ENCODE measurements around the gene KATNB1. TPM values are rescaled to one million over a fixed set of nuclear protein-coding genes. Genes with fewer than 3 reads are reported as not detected.

Gene KATNB1
- total RNA-seq, 3 donors from 2014 or later (not counting 1 experiment from before 2014, with no cell fraction given), result 23.6 to 34.3 (median 29.7) TPM

- Histone ChIP-seq H3K4me1 (ENCODE audit: control insufficient read depth, insufficient read depth, low read length) (peaks cover 38% of the 10 kb centered on the region), H3K36me3 (ENCODE audit: control insufficient read depth, insufficient read depth, low read length) (no peaks in the 10 kb centered on the region), H3K27ac (ENCODE audit: low read length) (no peak overlapping the region), H3K9me3 (ENCODE audit: control insufficient read depth, insufficient read depth, low read length) (no peaks in the 10 kb centered on the region), H3K4me3 (ENCODE audit: low read length) (no peak overlapping the region), H3K27me3 (ENCODE audit: control insufficient read depth, insufficient read depth, low read length) (no peaks in the 10 kb centered on the region)
- H3K27ac Mint-ChIP-seq, result peak overlapping the region in 1 of 2 donors; percentile 84
- TF ChIP-seq CTCF (IDR thresholded peaks at IDR 0.05), result no peak
- H3K4me1 Mint-ChIP-seq, result peaks cover 20 to 26% of the 10 kb centered on the region in 2 donors
- H3K27me3 Mint-ChIP-seq (ENCODE audit: low read depth in 2 of 2), result no peaks in the 10 kb centered on the region
- no peaks in the 10 kb centered on the region for H3K36me3 Mint-ChIP-seq
- no peaks in the 10 kb centered on the region for H3K9me3 Mint-ChIP-seq
- intact Hi-C loops (cut with micrococcal nuclease), result no loop called here
- H3K4me3 Mint-ChIP-seq, result no peak overlapping the region
- ATAC-seq, result no peak
- 65% methylated on average over 4 of the region's 4 CpGs for WGBS (ENCODE audit: insufficient coverage)
- DNase-seq, result no peak
Measured at GRCh38 chr16:57690782-57691471, 44.6 kb upstream of the KATNB1 start.

GRCh38 chr16:57692636-57693035, 42.9 kb upstream of the KATNB1 start:
- no peak for TF ChIP-seq CTCF (IDR thresholded peaks at IDR 0.05)
- peaks cover 20 to 26% of the 10 kb centered on the region in 2 donors for H3K4me1 Mint-ChIP-seq
- Histone ChIP-seq H3K27me3 (ENCODE audit: control insufficient read depth, insufficient read depth, low read length) (no peaks in the 10 kb centered on the region), H3K4me3 (ENCODE audit: low read length) (no peak overlapping the region), H3K9me3 (ENCODE audit: control insufficient read depth, insufficient read depth, low read length) (no peaks in the 10 kb centered on the region), H3K36me3 (ENCODE audit: control insufficient read depth, insufficient read depth, low read length) (no peaks in the 10 kb centered on the region), H3K4me1 (ENCODE audit: control insufficient read depth, insufficient read depth, low read length) (peaks cover 38% of the 10 kb centered on the region), H3K27ac (ENCODE audit: low read length) (no peak overlapping the region)
- no peak for DNase-seq
- H3K9me3 Mint-ChIP-seq, result no peaks in the 10 kb centered on the region
- no peaks in the 10 kb centered on the region for H3K36me3 Mint-ChIP-seq
- H3K27ac Mint-ChIP-seq, result no peak overlapping the region
- intact Hi-C loops (cut with micrococcal nuclease), result no loop called here
- WGBS (ENCODE audit: insufficient coverage), result 68% methylated on average over 2 of the region's 2 CpGs
- H3K27me3 Mint-ChIP-seq (ENCODE audit: low read depth in 2 of 2), result no peaks in the 10 kb centered on the region
- no peak for ATAC-seq
- H3K4me3 Mint-ChIP-seq, result no peak overlapping the region

GRCh38 chr16:57693550-57693949, 42.0 kb upstream of the KATNB1 start:
- Mint-ChIP-seq H3K36me3 (no peaks in the 10 kb centered on the region), H3K4me1 (peaks cover 20 to 21% of the 10 kb centered on the region in 2 donors), H3K27ac (no peak overlapping the region), H3K9me3 (no peaks in the 10 kb centered on the region), H3K27me3 (ENCODE audit: low read depth in 2 of 2) (no peaks in the 10 kb centered on the region), H3K4me3 (no peak overlapping the region)
- Histone ChIP-seq H3K4me1 (ENCODE audit: control insufficient read depth, insufficient read depth, low read length) (peaks cover 38% of the 10 kb centered on the region), H3K9me3 (ENCODE audit: control insufficient read depth, insufficient read depth, low read length) (no peaks in the 10 kb centered on the region), H3K4me3 (ENCODE audit: low read length) (no peak overlapping the region), H3K27ac (ENCODE audit: low read length) (no peak overlapping the region), H3K27me3 (ENCODE audit: control insufficient read depth, insufficient read depth, low read length) (no peaks in the 10 kb centered on the region), H3K36me3 (ENCODE audit: control insufficient read depth, insufficient read depth, low read length) (no peaks in the 10 kb centered on the region)
- ATAC-seq (no peak), DNase-seq (no peak)
- WGBS (ENCODE audit: insufficient coverage), result 91% methylated on average over 2 of the region's 4 CpGs
- intact Hi-C loops (cut with micrococcal nuclease), result no loop called here
- TF ChIP-seq CTCF (IDR thresholded peaks at IDR 0.05), result no peak

- H3K4me3 ChIP-seq (ENCODE audit: low read length), result no peak overlapping the region
- H3K9me3 ChIP-seq (ENCODE audit: control insufficient read depth, insufficient read depth, low read length), result no peaks in the 10 kb centered on the region
- no peak overlapping the region for H3K4me3 Mint-ChIP-seq
- H3K27me3 Mint-ChIP-seq (ENCODE audit: low read depth in 2 of 2), result no peaks in the 10 kb centered on the region
- peak overlapping the region in 1 of 2 donors; percentile 77 for H3K27ac Mint-ChIP-seq
- DNase-seq (no peak), ATAC-seq (no peak)
- H3K4me1 ChIP-seq (ENCODE audit: control insufficient read depth, insufficient read depth, low read length), result peaks cover 34% of the 10 kb centered on the region
- no peak for TF ChIP-seq CTCF (IDR thresholded peaks at IDR 0.05)
- no peaks in the 10 kb centered on the region for H3K36me3 ChIP-seq (ENCODE audit: control insufficient read depth, insufficient read depth, low read length)
- H3K36me3 Mint-ChIP-seq, result no peaks in the 10 kb centered on the region
- WGBS (ENCODE audit: insufficient coverage), result 69% methylated on average over 10 of the region's 10 CpGs
- H3K4me1 Mint-ChIP-seq, result peaks cover 16 to 17% of the 10 kb centered on the region in 2 donors
- intact Hi-C loops (cut with micrococcal nuclease), result no loop called here
- H3K9me3 Mint-ChIP-seq, result no peaks in the 10 kb centered on the region
- H3K27ac ChIP-seq (ENCODE audit: low read length), result no peak overlapping the region
- H3K27me3 ChIP-seq (ENCODE audit: control insufficient read depth, insufficient read depth, low read length), result no peaks in the 10 kb centered on the region
Measured at GRCh38 chr16:57694231-57694724, 41.3 kb upstream of the KATNB1 start.
